ENCODE measurements around the gene RPS6KL1.

Gene RPS6KL1

DNA sequence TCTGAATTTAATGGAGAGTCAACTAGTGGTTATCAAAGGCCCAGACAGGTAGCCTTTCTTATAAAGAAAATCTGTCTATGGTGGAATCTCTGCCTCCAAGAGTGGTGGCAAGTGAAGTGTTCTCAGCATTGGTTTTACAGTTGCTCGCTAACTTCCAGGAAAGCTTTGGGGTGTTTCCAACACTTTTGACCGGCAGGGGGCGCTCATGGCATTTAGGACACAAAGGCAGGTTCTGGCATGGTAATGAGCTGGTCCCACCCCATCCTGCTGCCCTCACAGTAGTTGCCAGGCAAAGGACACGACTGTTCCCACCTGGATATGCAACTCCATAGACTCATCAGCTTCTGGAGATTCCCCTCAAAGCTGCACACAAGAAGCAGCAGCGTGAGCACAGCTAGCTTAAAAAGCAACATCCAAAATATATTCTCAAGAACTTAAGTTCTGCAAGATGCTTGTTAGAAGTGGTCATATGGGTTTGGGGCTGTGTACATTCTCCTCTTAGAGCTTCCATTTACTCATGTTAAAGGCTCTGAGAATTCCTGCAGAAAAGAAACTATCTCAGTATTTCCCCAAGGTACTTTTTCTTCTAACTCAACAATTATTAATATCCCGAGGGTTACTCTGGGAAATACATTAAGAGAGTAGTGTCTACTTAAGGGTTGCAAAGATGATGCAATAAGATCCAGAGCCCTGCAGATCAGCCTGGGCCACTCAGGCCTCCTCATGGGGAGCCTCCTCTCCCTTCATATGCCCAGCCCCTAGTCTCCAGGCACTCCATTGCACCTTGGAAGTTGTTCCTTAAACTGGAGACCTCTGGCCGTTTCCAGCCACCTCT, 61.9 kb downstream of the RPS6KL1 start:
- Histone ChIP-seq H3K36me3 (ENCODE audit: insufficient read depth, low read length) (no peaks in the 10 kb centered on the region), H3K9me3 (ENCODE audit: insufficient read depth, low read length, severe bottlenecking) (no peaks in the 10 kb centered on the region), H3K9ac (ENCODE audit: low read depth, low read length) (no peak overlapping the region), H3K27ac (ENCODE audit: low read length) (no peak overlapping the region), H4K20me1 (ENCODE audit: insufficient read depth, low read length) (no peaks in the 10 kb centered on the region), H2AFZ (ENCODE audit: low read depth, low read length) (no peak overlapping the region), H3K4me1 (ENCODE audit: insufficient read depth, low read length) (no peaks in the 10 kb centered on the region), H3K79me2 (ENCODE audit: insufficient read depth, low read length) (no peaks in the 10 kb centered on the region), H3K27me3 (ENCODE audit: insufficient read depth, low read length, poor library complexity) (no peaks in the 10 kb centered on the region), H3K4me2 (ENCODE audit: insufficient read depth, low read length) (no peak overlapping the region), H3K4me3 (ENCODE audit: low read depth in 1 of 2, low read length in 2 of 2) (no peak overlapping the region)
- TF ChIP-seq EZH2 (IDR thresholded peaks at IDR 0.05; ENCODE audit: borderline replicate concordance, low read depth, low read length, severe bottlenecking) = no peak
- TF ChIP-seq, protein P1, sequence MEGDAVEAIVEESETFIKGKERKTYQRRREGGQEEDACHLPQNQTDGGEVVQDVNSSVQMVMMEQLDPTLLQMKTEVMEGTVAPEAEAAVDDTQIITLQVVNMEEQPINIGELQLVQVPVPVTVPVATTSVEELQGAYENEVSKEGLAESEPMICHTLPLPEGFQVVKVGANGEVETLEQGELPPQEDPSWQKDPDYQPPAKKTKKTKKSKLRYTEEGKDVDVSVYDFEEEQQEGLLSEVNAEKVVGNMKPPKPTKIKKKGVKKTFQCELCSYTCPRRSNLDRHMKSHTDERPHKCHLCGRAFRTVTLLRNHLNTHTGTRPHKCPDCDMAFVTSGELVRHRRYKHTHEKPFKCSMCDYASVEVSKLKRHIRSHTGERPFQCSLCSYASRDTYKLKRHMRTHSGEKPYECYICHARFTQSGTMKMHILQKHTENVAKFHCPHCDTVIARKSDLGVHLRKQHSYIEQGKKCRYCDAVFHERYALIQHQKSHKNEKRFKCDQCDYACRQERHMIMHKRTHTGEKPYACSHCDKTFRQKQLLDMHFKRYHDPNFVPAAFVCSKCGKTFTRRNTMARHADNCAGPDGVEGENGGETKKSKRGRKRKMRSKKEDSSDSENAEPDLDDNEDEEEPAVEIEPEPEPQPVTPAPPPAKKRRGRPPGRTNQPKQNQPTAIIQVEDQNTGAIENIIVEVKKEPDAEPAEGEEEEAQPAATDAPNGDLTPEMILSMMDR (IDR thresholded peaks at IDR 0.05; ENCODE audit: borderline replicate concordance, extremely low read depth, low read length, poor library complexity, severe bottlenecking) = peak; percentile 91
- DNase-seq (peak; percentile 86), ATAC-seq (ENCODE audit: insufficient read depth, low read depth) (peak; percentile 95)

DNA sequence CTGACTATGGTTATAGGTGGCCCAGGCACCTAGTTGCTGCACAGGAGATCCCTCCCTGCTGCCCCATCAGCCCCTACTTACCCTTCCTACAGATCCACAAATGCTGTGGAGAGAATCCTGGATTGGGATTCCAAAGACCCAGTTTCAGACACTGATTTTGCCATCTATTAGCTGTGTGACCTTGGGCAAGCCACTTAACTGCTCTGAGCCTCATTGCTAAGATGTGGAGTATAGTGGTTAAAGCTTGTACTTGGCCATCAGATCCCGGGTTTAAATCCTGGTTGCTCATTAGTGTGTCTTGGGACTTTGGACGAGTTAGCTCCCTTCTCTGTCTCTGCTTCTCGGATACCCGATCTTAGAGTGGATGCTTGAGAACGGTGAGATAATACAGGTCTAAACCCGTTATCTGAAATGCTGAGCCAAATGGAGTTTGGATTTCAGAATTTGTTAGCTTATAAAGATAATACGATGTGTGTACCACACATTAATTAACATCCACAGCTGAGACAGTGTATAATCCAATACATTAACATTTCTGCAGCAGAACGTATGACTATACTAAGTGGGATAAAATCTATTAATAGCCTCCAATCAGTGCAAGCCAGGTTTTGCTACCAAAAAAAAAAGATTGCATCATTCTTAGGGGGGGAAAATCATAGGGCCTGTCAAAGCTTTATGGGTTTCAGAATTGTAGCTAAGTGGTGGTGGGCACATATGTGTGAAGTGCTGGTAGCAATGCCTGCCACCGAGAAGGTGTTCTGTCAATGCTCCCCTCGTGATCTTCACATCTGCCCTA, 63.1 kb downstream of the RPS6KL1 start:
- no peak for DNase-seq
- no peaks in the 10 kb centered on the region for H4K20me1 ChIP-seq (ENCODE audit: insufficient read depth, low read length)
- H3K4me1 ChIP-seq (ENCODE audit: insufficient read depth, low read length) = no peaks in the 10 kb centered on the region
- H3K9ac ChIP-seq (ENCODE audit: low read depth, low read length) = no peak overlapping the region
- no peak overlapping the region for H3K4me3 ChIP-seq (ENCODE audit: low read depth in 1 of 2, low read length in 2 of 2)
- no peak overlapping the region for H2AFZ ChIP-seq (ENCODE audit: low read depth, low read length)
- no peak for ATAC-seq (ENCODE audit: insufficient read depth, low read depth)
- no peaks in the 10 kb centered on the region for H3K9me3 ChIP-seq (ENCODE audit: insufficient read depth, low read length, severe bottlenecking)
- TF ChIP-seq, protein P1 (IDR thresholded peaks at IDR 0.05; ENCODE audit: borderline replicate concordance, extremely low read depth, low read length, poor library complexity, severe bottlenecking) = no peak
- TF ChIP-seq EZH2 (IDR thresholded peaks at IDR 0.05; ENCODE audit: borderline replicate concordance, low read depth, low read length, severe bottlenecking) = no peak
- H3K36me3 ChIP-seq (ENCODE audit: insufficient read depth, low read length) = peaks cover 7% of the 10 kb centered on the region; the same call in 1 of the 2 replicates
- H3K4me2 ChIP-seq (ENCODE audit: insufficient read depth, low read length) = no peak overlapping the region
- no peak overlapping the region for H3K27ac ChIP-seq (ENCODE audit: low read length)
- H3K27me3 ChIP-seq (ENCODE audit: insufficient read depth, low read length, poor library complexity) = no peaks in the 10 kb centered on the region
- H3K79me2 ChIP-seq (ENCODE audit: insufficient read depth, low read length) = no peaks in the 10 kb centered on the region

DNA sequence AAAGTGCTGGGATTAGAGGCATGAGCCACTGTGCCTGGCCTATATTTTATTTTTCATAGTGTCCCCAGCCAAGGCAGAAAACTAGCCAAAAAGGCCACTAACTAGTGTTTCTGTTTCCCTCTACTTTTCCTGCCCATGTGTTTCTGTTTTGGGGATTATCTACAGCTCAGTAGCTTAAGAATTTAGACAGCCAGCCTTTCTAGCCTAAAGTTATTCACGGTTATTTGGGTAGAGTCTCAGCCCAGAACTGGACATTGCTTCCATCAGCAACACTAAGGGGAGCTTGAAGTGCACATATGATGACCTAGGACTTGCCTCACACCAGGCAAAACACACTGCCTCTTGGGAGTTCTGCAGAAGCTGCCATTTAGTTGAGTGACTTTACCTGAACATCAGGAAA, 65.0 kb downstream of the RPS6KL1 start:
- Histone ChIP-seq H3K36me3 (ENCODE audit: insufficient read depth, low read length) (peaks cover 8% of the 10 kb centered on the region; the same call in 1 of the 2 replicates), H3K4me3 (ENCODE audit: low read depth in 1 of 2, low read length in 2 of 2) (no peak overlapping the region), H3K4me2 (ENCODE audit: insufficient read depth, low read length) (no peak overlapping the region), H3K79me2 (ENCODE audit: insufficient read depth, low read length) (no peaks in the 10 kb centered on the region), H3K27me3 (ENCODE audit: insufficient read depth, low read length, poor library complexity) (no peaks in the 10 kb centered on the region), H3K4me1 (ENCODE audit: insufficient read depth, low read length) (no peaks in the 10 kb centered on the region), H3K9me3 (ENCODE audit: insufficient read depth, low read length, severe bottlenecking) (no peaks in the 10 kb centered on the region), H3K27ac (ENCODE audit: low read length) (no peak overlapping the region), H4K20me1 (ENCODE audit: insufficient read depth, low read length) (no peaks in the 10 kb centered on the region), H2AFZ (ENCODE audit: low read depth, low read length) (no peak overlapping the region), H3K9ac (ENCODE audit: low read depth, low read length) (no peak overlapping the region)
- DNase-seq (no peak), ATAC-seq (ENCODE audit: insufficient read depth, low read depth) (no peak)
- TF ChIP-seq EZH2 (IDR thresholded peaks at IDR 0.05; ENCODE audit: borderline replicate concordance, low read depth, low read length, severe bottlenecking) = no peak
- TF ChIP-seq, protein P1 (IDR thresholded peaks at IDR 0.05; ENCODE audit: borderline replicate concordance, extremely low read depth, low read length, poor library complexity, severe bottlenecking) = no peak

All from DND-41 (cell line).